GM06990 (cell line): Measurements from ENCODE around the gene ABCC1.

Source experiments
- DNase-seq: peaks from one replicate; pipeline ENCODE4 v3.0.0-alpha.2; 2011; ENCODE audit not compliant: insufficient read length; ENCODE audit errors: extremely low read depth
- H3K27me3 ChIP-seq: replicated peaks from 2 replicates; pipeline ENCODE4 v1.6.0; 2011; ENCODE audit warnings: low read length; ENCODE audit not compliant: control insufficient read depth, insufficient read depth
- H3K36me3 ChIP-seq: 2 replicates; pipeline ENCODE4 v1.5.1; 2011; ENCODE audit warnings: low read length; ENCODE audit not compliant: control insufficient read depth, insufficient read depth
- H3K4me3 ChIP-seq: replicated peaks from 2 replicates; pipeline ENCODE4 v1.5.1; 2011; ENCODE audit warnings: low read depth, mild to moderate bottlenecking, control low read depth, low read length
- CTCF ChIP-seq: IDR thresholded peaks from 2 replicates; pipeline ENCODE4 v1.5.1; 2011; ENCODE audit warnings: low read length, control low read depth, mild to moderate bottlenecking, inconsistent platforms; ENCODE audit not compliant: insufficient read depth, poor library complexity, severe bottlenecking

The ABCC1 gene

GRCh38 chr16:16003719-16004313, 54.4 kb downstream of the ABCC1 start:
- Histone ChIP-seq H3K4me3 (no peak overlapping the region), H3K27me3 (no peaks in the 10 kb centered on the region), H3K36me3 (no peaks in the 10 kb centered on the region; the same call in 1 of the 2 replicates)
- DNase-seq: no peak
- TF ChIP-seq CTCF: no peak

GRCh38 chr16:16004314-16004749, 54.9 kb downstream of the ABCC1 start:
- peaks cover under 1% of the 10 kb centered on the region for H3K36me3 ChIP-seq
- H3K27me3 ChIP-seq: no peaks in the 10 kb centered on the region
- no peak for DNase-seq
- H3K4me3 ChIP-seq: no peak overlapping the region
- TF ChIP-seq CTCF: no peak

- no peaks in the 10 kb centered on the region for H3K27me3 ChIP-seq
- no peak overlapping the region for H3K4me3 ChIP-seq
- no peak for TF ChIP-seq CTCF
- no peak for DNase-seq
- H3K36me3 ChIP-seq: peaks cover 10% of the 10 kb centered on the region
These were observed 56.3 kb downstream of the ABCC1 start for GRCh38 chr16:16005721-16006120.

- no peak overlapping the region for H3K4me3 ChIP-seq
- no peak for TF ChIP-seq CTCF
- no peaks in the 10 kb centered on the region for H3K27me3 ChIP-seq
- H3K36me3 ChIP-seq: peaks cover 11% of the 10 kb centered on the region
- no peak for DNase-seq
These were observed 57.2 kb downstream of the ABCC1 start for GRCh38 chr16:16006650-16007049.

GRCh38 chr16:16007743-16008111, 58.3 kb downstream of the ABCC1 start:
- DNase-seq: peak; percentile 85
- Histone ChIP-seq H3K4me3 (0 out of 2 replicates have a peak overlapping the region, but pooled peaks have one; percentile 5), H3K27me3 (no peaks in the 10 kb centered on the region), H3K36me3 (peaks cover 12% of the 10 kb centered on the region)
- no peak for TF ChIP-seq CTCF

GRCh38 chr16:16008666-16009065, 59.2 kb downstream of the ABCC1 start:
- H3K36me3 ChIP-seq: peaks cover 12% of the 10 kb centered on the region
- no peaks in the 10 kb centered on the region for H3K27me3 ChIP-seq
- no peak overlapping the region for H3K4me3 ChIP-seq
- no peak for DNase-seq
- no peak for TF ChIP-seq CTCF
